Placental pericyte (primary cell): ENCODE measurements around the gene SELENOS. TPM values are rescaled to one million over a fixed set of nuclear protein-coding genes. Genes with fewer than 3 reads are reported as not detected.

ENCODE experiments used
- total RNA-seq: library from RNA; depleted of rRNA; stranded (reverse); fragments of >200 nt; gene quantifications from 2 replicates; pipeline ENCODE4 v1.2.3, GENCODE V29; 2012

The SELENOS gene, protein sequence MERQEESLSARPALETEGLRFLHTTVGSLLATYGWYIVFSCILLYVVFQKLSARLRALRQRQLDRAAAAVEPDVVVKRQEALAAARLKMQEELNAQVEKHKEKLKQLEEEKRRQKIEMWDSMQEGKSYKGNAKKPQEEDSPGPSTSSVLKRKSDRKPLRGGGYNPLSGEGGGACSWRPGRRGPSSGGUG
- total RNA-seq: 91.9 and 167 TPM in 2 replicates

DNA sequence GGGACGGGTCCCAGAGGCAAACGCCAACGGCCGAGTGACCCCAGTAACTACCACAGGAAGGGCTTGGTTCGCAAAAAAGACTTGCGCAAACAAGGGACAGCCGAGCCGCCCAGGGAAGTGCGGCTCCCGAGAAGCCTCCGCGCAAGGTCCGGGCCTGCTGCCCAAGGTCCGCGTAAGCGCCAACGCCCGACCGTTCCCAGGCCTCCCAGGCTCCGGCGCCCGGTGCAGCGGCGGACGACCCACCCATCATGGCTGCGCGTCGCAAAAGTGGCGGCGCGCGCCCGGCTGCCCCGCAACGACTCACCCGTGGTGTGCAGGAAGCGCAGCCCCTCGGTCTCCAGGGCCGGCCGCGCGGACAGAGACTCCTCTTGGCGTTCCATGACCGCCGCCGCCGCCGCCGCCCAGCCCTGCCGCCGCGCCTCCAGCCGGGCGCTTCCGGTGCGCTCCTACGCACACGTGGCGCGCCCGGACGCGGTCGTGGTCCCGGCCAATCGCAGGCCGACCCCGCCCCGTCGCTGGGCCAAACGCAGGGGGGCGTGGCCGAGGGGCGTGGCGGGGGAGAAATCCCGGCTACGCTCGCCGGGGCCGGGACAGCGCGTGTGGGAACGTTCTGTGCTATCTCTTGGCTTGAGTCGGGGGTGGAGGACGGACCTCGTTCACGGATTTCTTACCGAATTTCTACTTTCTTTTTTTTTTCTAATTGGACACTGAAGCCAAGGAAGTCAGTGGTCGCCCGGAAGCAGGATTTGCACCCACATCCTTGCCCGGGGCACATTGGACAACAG lies at the start of gene SELENOS:
SELENOS (minus strand) TSS at position 448 of the 785 bp plus-strand sequence; CDS start at position 380, 68 bp downstream.

DNA sequence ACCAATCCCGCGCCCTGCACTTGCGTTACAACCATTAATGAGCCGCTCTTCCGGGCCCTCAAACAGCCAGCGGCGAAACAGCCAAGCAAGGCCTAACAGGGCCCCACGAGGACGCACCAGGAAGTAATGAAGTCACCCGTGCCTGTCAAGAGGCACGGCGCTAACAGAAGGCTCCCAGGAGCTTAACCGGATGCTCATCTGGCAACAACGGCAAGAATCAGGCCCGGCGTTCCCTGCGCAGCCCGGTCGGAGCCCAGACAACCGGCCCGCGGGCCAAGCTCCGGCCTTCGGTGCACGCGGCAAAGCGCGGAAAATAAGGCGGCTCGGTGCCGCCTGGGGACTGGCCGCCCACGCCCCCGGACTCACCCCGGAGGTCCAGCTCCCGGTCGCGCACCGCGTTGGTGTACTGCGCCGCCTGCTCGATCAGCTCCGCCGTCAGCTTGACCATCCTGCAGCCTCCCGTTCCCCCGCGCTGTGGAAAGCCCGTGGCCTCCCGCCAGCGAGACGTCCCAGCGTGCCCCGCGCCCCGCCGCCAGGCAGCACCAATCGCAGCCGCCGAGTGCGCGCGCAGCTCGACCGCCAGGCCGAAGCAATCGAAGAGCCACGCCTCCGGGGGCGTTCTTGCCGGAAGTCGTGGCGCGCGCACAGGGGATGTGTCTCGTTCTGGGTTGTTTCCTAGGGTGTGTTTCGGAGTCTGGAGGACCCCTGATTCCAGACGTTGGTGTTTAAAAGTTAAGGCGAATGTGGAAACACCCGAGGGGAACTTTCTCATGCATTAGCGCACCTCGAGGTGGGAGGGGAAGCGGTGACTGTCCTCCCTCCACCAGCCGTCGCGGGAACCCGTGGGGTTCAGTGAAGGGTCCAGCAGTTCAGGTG lies 17.7 kb upstream of the SELENOS start, which contains the start of gene SNRPA1:
SNRPA1 (minus strand) TSS at position 518 of the 876 bp plus-strand sequence; CDS start at position 448, 70 bp downstream.

DNA sequence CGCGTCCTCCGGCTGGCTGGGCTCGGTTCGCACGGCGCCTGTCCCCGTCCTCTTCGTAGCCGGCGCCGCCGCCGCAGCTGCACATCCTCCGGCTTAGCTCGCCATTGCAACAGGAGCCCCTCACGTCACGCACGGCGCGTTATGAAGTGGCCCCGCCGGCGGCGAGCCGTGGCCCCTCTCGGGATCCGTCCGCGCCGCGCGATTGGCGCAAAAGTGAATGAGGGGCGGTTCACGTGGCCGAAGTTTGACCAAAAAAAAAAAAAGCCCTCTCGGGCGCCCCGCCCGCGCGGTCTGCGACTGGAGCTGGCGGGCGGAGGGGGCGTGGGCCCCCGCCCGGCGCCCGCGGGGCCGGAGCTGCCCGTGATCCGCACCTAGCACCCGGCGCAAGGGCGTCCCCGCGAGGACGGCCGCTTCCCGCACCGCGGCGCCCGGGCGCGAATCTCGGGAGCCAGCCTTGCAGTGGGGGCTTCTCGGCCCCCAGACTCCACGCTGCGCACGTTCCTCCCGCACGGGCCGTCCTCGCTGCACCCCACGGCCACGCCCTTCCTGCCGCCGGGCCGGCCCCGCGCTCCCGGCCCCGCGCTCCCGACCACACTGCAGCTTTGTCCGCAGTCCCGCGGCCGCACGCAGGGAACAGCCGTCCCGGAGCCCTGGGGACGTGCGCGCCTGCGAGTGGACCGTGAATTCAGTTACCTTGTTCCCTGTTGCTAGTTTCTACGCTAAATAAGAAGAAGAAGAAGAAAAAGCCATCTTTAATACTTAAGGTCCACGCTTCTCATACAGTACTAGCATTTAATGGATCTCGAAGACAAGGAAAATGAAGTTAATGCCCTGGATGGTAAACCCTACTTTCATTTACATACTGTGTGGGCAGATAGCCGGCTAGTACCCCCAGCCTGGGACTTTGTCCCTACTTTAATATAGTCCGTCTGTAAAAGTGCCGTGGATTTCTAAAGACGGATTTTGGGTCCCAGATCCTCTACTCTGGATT lies 25.2 kb downstream of the SELENOS start, which contains the start of gene CHSY1:
CHSY1 (minus strand) TSS at position 219 of the 991 bp plus-strand sequence. CDS start 592 bp downstream, outside the sequence.

Other genes with a start within 250 kb of the SELENOS start
- gene CHSY1, start 25.4 kb downstream of the SELENOS start, total RNA-seq: 52.1 and 104 TPM in 2 replicates
- gene SNRPA1, start 17.8 kb upstream of the SELENOS start, total RNA-seq: 10.3 and 30.8 TPM in 2 replicates
- gene PCSK6, start 212.2 kb upstream of the SELENOS start, total RNA-seq: 1.1 and 41.6 TPM in 2 replicates